HFFc6 (cell line): ENCODE results near the gene FBXW4. TPM values are rescaled to one million over a fixed set of nuclear protein-coding genes. Genes with fewer than 3 reads are reported as not detected.

Experiments
- DNase-seq: peaks from one replicate; pipeline ENCODE4 v3.0.0-alpha.2; 2018
- H3K27ac Mint-ChIP-seq: 2 replicates; pipeline ENCODE4 v1.8.0; 2020; ENCODE audit warnings: mild to moderate bottlenecking, mixed read lengths
- H3K27me3 Mint-ChIP-seq: 2 replicates; pipeline ENCODE4 v1.8.0; 2021; ENCODE audit warnings: mild to moderate bottlenecking, moderate library complexity, mixed read lengths; ENCODE audit not compliant: insufficient read depth
- H3K36me3 Mint-ChIP-seq: 2 replicates; pipeline ENCODE4 v1.8.0; 2021; ENCODE audit warnings: low read depth, mixed read lengths
- H3K4me1 Mint-ChIP-seq: 2 replicates; pipeline ENCODE4 v1.8.0; 2020; ENCODE audit warnings: low read depth, mixed read lengths
- H3K4me3 Mint-ChIP-seq: 2 replicates; pipeline ENCODE4 v1.8.0; 2020; ENCODE audit warnings: mild to moderate bottlenecking, moderate library complexity, mixed read lengths
- H3K9me3 Mint-ChIP-seq: 2 replicates; pipeline ENCODE4 v1.8.0; 2020; ENCODE audit warnings: mild to moderate bottlenecking, mixed read lengths
- CTCF ChIP-seq: fragments of 200-600 bp; sonication (generic); IDR thresholded peaks from 2 replicates; pipeline ENCODE4 v1.5.0; 2021; ENCODE audit warnings: antibody characterized with exemption, mild to moderate bottlenecking
- total RNA-seq, 6 experiments: library from RNA; stranded (reverse); fragmentation: NEBNext Ultra II Directional; extraction: Animal tissue kit (Norgen Biotek cat#: 25700); gene quantifications; 2 replicates in 1 of 6; 3 replicates in 5 of 6; pipeline ENCODE4 v1.2.3, GENCODE V29; 2021

Gene FBXW4
- total RNA-seq, 6 experiments from 2014 or later = 22.9 to 33.3 (median 28.8) TPM

- no peak overlapping the region; the same call in none of the 2 replicates for H3K4me3 Mint-ChIP-seq
- H3K27ac Mint-ChIP-seq = no peak overlapping the region
- H3K4me1 Mint-ChIP-seq = peaks cover 18% of the 10 kb centered on the region
- H3K27me3 Mint-ChIP-seq = peaks cover 4% of the 10 kb centered on the region
- DNase-seq = no peak
- H3K9me3 Mint-ChIP-seq = no peaks in the 10 kb centered on the region
- no peaks in the 10 kb centered on the region for H3K36me3 Mint-ChIP-seq
- TF ChIP-seq CTCF = peak; percentile 17; the same call in 1 of the 2 replicates
These were observed 15.2 kb upstream of the FBXW4 start for GRCh38 chr10:101710059-101710695.

- no peak for DNase-seq
- no peak for TF ChIP-seq CTCF
- H3K36me3 Mint-ChIP-seq = no peaks in the 10 kb centered on the region
These were observed 14.5 kb upstream of the FBXW4 start for GRCh38 chr10:101709359-101710058.

GRCh38 chr10:101708870-101709269 is 13.9 kb upstream of the FBXW4 start:
- peaks cover 26% of the 10 kb centered on the region for H3K4me1 Mint-ChIP-seq
- no peaks in the 10 kb centered on the region for H3K9me3 Mint-ChIP-seq
- TF ChIP-seq CTCF = no peak
- no peak overlapping the region for H3K27ac Mint-ChIP-seq
- no peak for DNase-seq
- 0 out of 2 replicates have a peak, but pooled peaks cover 2% of the 10 kb centered on the region for H3K27me3 Mint-ChIP-seq
- no peaks in the 10 kb centered on the region for H3K36me3 Mint-ChIP-seq
- no peak overlapping the region for H3K4me3 Mint-ChIP-seq

More at GRCh38 chr10:101709359-101710058, 14.5 kb upstream of the FBXW4 start:
- Mint-ChIP-seq H3K27me3 (peaks cover 4% of the 10 kb centered on the region; the same call in 1 of the 2 replicates), H3K27ac (no peak overlapping the region), H3K4me1 (peaks cover 19% of the 10 kb centered on the region), H3K9me3 (no peaks in the 10 kb centered on the region), H3K4me3 (no peak overlapping the region; the same call in none of the 2 replicates)

- no peak overlapping the region for H3K27ac Mint-ChIP-seq
- H3K9me3 Mint-ChIP-seq = no peaks in the 10 kb centered on the region
- H3K36me3 Mint-ChIP-seq = no peaks in the 10 kb centered on the region
- no peak for DNase-seq
- H3K4me1 Mint-ChIP-seq = peaks cover 34% of the 10 kb centered on the region
- 0 out of 2 replicates have a peak, but pooled peaks cover 2% of the 10 kb centered on the region for H3K27me3 Mint-ChIP-seq
- no peak for TF ChIP-seq CTCF
- H3K4me3 Mint-ChIP-seq = no peak overlapping the region
These were observed 13.1 kb upstream of the FBXW4 start for GRCh38 chr10:101708073-101708472.

- H3K36me3 Mint-ChIP-seq = no peaks in the 10 kb centered on the region
- 0 out of 2 replicates have a peak, but pooled peaks cover 2% of the 10 kb centered on the region for H3K27me3 Mint-ChIP-seq
- peaks cover 47% of the 10 kb centered on the region for H3K4me1 Mint-ChIP-seq
- no peaks in the 10 kb centered on the region for H3K9me3 Mint-ChIP-seq
- no peak overlapping the region for H3K27ac Mint-ChIP-seq
- no peak overlapping the region for H3K4me3 Mint-ChIP-seq
- no peak for DNase-seq
- TF ChIP-seq CTCF = no peak
These were observed 9.4 kb upstream of the FBXW4 start for GRCh38 chr10:101704331-101704730.
